Measurements from ENCODE around the gene CNN3.

Gene CNN3

DNA sequence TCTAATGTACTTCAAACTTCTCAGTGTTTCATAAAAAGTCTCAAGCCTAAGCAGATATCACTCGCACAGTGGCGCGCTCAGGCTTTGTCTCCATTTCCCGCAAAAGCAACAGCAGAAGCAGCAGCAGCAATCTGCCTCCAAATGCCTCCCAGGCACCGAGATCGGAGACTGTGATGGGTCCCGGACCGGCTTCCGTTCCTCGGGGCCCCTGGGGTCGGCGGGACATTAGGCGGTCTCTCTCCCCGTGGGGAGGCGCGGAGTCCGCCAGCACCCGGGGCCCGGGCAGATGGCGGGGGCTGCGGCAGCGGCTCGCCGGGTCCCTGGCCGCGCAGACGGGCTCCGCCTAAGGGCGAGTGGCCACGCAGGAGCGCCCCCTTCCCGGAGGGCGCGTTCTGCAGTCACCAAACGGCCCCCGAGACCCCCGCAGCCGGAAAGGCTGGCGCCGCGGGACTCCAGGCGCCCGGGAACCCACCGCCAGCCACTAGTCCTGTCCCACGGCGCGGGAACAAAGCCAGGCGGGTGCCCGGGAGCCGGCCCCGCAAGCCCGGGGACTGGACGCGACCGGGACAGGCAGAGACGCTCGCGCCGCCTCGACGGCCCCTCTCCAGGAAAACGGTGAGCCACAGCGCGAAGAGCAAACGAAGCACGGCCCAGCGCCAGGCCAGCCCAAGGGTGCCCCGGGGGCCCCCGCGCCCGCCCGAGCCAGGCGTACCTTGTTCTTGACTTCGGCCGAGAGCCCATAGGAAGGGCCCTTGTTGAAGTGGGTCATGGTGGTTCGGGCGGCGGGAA, 590 bp downstream of the CNN3 start:
- H2AFZ ChIP-seq (ENCODE audit: low read length): peak overlapping the region; percentile 92
- H3K9ac ChIP-seq (ENCODE audit: low read depth, low read length, poor library complexity, severe bottlenecking): peak overlapping the region; percentile 83
- H3K4me2 ChIP-seq (ENCODE audit: low read depth, low read length, poor library complexity, severe bottlenecking): peak overlapping the region; percentile 85
- peaks cover 21% of the 10 kb centered on the region for H4K20me1 ChIP-seq (ENCODE audit: insufficient read depth, low read length, poor library complexity, severe bottlenecking)
- no peaks in the 10 kb centered on the region for H3K36me3 ChIP-seq (ENCODE audit: insufficient read depth, low read length)
- no peak for TF ChIP-seq EZH2phosphoT487 (IDR thresholded peaks at IDR 0.05; ENCODE audit: borderline replicate concordance)
- TF ChIP-seq, protein P1, sequence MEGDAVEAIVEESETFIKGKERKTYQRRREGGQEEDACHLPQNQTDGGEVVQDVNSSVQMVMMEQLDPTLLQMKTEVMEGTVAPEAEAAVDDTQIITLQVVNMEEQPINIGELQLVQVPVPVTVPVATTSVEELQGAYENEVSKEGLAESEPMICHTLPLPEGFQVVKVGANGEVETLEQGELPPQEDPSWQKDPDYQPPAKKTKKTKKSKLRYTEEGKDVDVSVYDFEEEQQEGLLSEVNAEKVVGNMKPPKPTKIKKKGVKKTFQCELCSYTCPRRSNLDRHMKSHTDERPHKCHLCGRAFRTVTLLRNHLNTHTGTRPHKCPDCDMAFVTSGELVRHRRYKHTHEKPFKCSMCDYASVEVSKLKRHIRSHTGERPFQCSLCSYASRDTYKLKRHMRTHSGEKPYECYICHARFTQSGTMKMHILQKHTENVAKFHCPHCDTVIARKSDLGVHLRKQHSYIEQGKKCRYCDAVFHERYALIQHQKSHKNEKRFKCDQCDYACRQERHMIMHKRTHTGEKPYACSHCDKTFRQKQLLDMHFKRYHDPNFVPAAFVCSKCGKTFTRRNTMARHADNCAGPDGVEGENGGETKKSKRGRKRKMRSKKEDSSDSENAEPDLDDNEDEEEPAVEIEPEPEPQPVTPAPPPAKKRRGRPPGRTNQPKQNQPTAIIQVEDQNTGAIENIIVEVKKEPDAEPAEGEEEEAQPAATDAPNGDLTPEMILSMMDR (conservative IDR thresholded peaks at IDR 0.05; ENCODE audit: low read length): peak; percentile 58
- H3K9me3 ChIP-seq (ENCODE audit: insufficient read depth, low read depth, low read length): no peaks in the 10 kb centered on the region
- no peaks in the 10 kb centered on the region for H3K9me2 ChIP-seq (replicated peaks; ENCODE audit: low read depth, low read length)
- H3F3A ChIP-seq (ENCODE audit: low read depth): no peaks in the 10 kb centered on the region
- peaks cover 48% of the 10 kb centered on the region for H3K79me2 ChIP-seq (ENCODE audit: insufficient read depth, low read length)
- H3K4me3 ChIP-seq (ENCODE audit: low read length, poor library complexity, severe bottlenecking): peak overlapping the region; percentile 86
- H3K4me1 ChIP-seq (ENCODE audit: insufficient read depth, low read length, poor library complexity, severe bottlenecking): peaks cover 47% of the 10 kb centered on the region
- no peaks in the 10 kb centered on the region for H3K27me3 ChIP-seq (ENCODE audit: insufficient read depth, low read length, poor library complexity, severe bottlenecking)

DNA sequence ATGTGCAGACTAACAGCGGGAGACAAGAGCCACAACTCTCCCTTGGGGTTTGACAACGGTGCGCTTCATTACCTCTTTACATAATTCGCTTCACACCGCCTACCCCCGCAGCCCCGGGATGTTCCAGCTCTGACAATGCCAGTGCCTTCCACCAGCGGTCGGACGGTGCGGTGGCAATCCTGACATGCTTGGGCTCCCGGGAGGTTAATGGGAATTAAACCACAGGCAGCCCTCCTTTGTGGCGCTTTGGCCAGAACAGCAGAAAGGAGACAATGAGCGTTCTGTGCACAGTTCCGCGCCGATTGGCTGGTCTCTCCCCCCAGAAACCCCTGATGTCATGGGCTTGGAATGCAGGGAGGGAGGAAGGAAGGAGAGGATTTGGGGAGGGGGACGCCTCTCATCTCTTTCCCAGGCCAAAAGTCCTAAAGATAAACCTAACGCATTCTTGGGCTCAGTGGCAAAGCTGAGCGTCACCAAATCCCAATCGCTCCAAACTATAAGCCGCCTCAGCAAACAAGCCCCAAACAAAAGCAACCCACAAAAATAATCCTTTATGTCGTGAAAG, 1.3 kb downstream of the CNN3 start:
- peak overlapping the region; percentile 85 for H3K4me2 ChIP-seq (ENCODE audit: low read depth, low read length, poor library complexity, severe bottlenecking)

DNA sequence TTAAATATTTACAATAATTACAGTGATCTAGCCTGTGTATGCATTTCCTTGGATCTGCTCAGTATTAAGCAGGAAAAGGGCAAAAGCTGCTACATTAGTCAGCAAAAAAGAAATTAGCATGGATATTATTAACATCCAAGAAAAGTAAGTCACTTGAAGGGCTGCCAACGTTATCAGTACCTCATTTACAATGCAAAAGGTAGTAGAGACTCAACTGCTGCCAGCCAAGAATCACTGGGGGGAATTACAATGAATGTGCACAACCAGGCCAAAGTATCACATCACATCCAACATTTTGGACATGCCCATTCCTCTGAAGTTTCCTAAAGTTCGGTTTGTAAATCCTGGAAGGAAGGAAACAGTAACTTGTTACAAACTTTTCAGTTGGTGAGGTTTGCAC, 1.9 kb downstream of the CNN3 start:
- H3F3A ChIP-seq (ENCODE audit: low read depth): no peaks in the 10 kb centered on the region
- TF ChIP-seq, protein P1 (conservative IDR thresholded peaks at IDR 0.05; ENCODE audit: low read length): no peak
- no peak for TF ChIP-seq EZH2phosphoT487 (IDR thresholded peaks at IDR 0.05; ENCODE audit: borderline replicate concordance)

More for the DNA sequence above, 1.3 kb downstream of the CNN3 start:
- Histone ChIP-seq H3K79me2 (ENCODE audit: insufficient read depth, low read length) (peaks cover 55% of the 10 kb centered on the region), H3K9me3 (ENCODE audit: insufficient read depth, low read depth, low read length) (no peaks in the 10 kb centered on the region), H4K20me1 (ENCODE audit: insufficient read depth, low read length, poor library complexity, severe bottlenecking) (peaks cover 21% of the 10 kb centered on the region), H3K4me3 (ENCODE audit: low read length, poor library complexity, severe bottlenecking) (peak overlapping the region; percentile 86), H3K27me3 (ENCODE audit: insufficient read depth, low read length, poor library complexity, severe bottlenecking) (no peaks in the 10 kb centered on the region), H2AFZ (ENCODE audit: low read length) (peak overlapping the region; percentile 92), H3K36me3 (ENCODE audit: insufficient read depth, low read length) (no peaks in the 10 kb centered on the region), H3K4me1 (ENCODE audit: insufficient read depth, low read length, poor library complexity, severe bottlenecking) (peaks cover 48% of the 10 kb centered on the region), H3K9ac (ENCODE audit: low read depth, low read length, poor library complexity, severe bottlenecking) (peak overlapping the region; percentile 83), H3F3A (ENCODE audit: low read depth) (no peaks in the 10 kb centered on the region), H3K9me2 (replicated peaks; ENCODE audit: low read depth, low read length) (no peaks in the 10 kb centered on the region)
- TF ChIP-seq EZH2phosphoT487 (IDR thresholded peaks at IDR 0.05; ENCODE audit: borderline replicate concordance): no peak

More for the DNA sequence above, 1.9 kb downstream of the CNN3 start:
- peak overlapping the region; percentile 86 for H3K4me3 ChIP-seq (ENCODE audit: low read length, poor library complexity, severe bottlenecking)
- H3K4me2 ChIP-seq (ENCODE audit: low read depth, low read length, poor library complexity, severe bottlenecking): peak overlapping the region; percentile 85
- no peaks in the 10 kb centered on the region for H3K9me3 ChIP-seq (ENCODE audit: insufficient read depth, low read depth, low read length)
- peaks cover 59% of the 10 kb centered on the region for H3K79me2 ChIP-seq (ENCODE audit: insufficient read depth, low read length)
- H3K9me2 ChIP-seq (replicated peaks; ENCODE audit: low read depth, low read length): no peaks in the 10 kb centered on the region
- peaks cover 21% of the 10 kb centered on the region for H4K20me1 ChIP-seq (ENCODE audit: insufficient read depth, low read length, poor library complexity, severe bottlenecking)
- H3K36me3 ChIP-seq (ENCODE audit: insufficient read depth, low read length): no peaks in the 10 kb centered on the region
- peak overlapping the region; percentile 83 for H3K9ac ChIP-seq (ENCODE audit: low read depth, low read length, poor library complexity, severe bottlenecking)
- H3K4me1 ChIP-seq (ENCODE audit: insufficient read depth, low read length, poor library complexity, severe bottlenecking): peaks cover 54% of the 10 kb centered on the region
- no peaks in the 10 kb centered on the region for H3K27me3 ChIP-seq (ENCODE audit: insufficient read depth, low read length, poor library complexity, severe bottlenecking)
- no peak overlapping the region for H2AFZ ChIP-seq (ENCODE audit: low read length)
